GM23248 (cell line): ENCODE results near the gene COPZ2. TPM values are rescaled to one million over a fixed set of nuclear protein-coding genes. Genes with fewer than 3 reads are reported as not detected.
"Not testable (repeated sequence)": the region's sequence is repeated elsewhere in the genome, so short reads cannot be mapped to it uniquely, and the experiment has no call there.

ENCODE experiments used
- DNase-seq: peaks from one replicate; pipeline ENCODE4 v3.0.0-alpha.2; 2015
- H2AFZ ChIP-seq: fragments of 200-600 bp; sonication (generic); 2 replicates; pipeline ENCODE4 v1.6.1; 2016; ENCODE audit warnings: antibody characterized with exemption
- H3F3A ChIP-seq: fragments of 200-600 bp; sonication (generic); 2 replicates; pipeline ENCODE4 v1.6.1; 2016; ENCODE audit warnings: mild to moderate bottlenecking, antibody characterized with exemption, mixed run types; ENCODE audit not compliant: insufficient read depth
- H3K27ac ChIP-seq: fragments of 200-600 bp; sonication (generic); 2 replicates; pipeline ENCODE4 v1.5.1; 2016; ENCODE audit warnings: mild to moderate bottlenecking
- H3K27me3 ChIP-seq: fragments of 200-600 bp; sonication (generic); replicated peaks from 2 replicates; pipeline ENCODE4 v1.6.1; 2016; ENCODE audit warnings: mild to moderate bottlenecking; ENCODE audit not compliant: insufficient read depth
- H3K36me3 ChIP-seq: fragments of 200-600 bp; sonication (generic); 2 replicates; pipeline ENCODE4 v1.6.1; 2016; ENCODE audit warnings: low read depth, mild to moderate bottlenecking
- H3K4me1 ChIP-seq: fragments of 200-600 bp; sonication (generic); 2 replicates; pipeline ENCODE4 v1.6.1; 2016; ENCODE audit warnings: mild to moderate bottlenecking; ENCODE audit not compliant: insufficient read depth
- H3K4me2 ChIP-seq: fragments of 200-600 bp; sonication (generic); one replicate; pipeline ENCODE4 v1.6.1; 2016; ENCODE audit warnings: mild to moderate bottlenecking; ENCODE audit not compliant: unreplicated experiment
- H3K4me3 ChIP-seq: fragments of 200-600 bp; sonication (generic); 2 replicates; pipeline ENCODE4 v1.5.1; 2016; ENCODE audit warnings: mild to moderate bottlenecking
- H3K79me2 ChIP-seq: fragments of 200-600 bp; sonication (generic); 2 replicates; pipeline ENCODE4 v1.6.1; 2016; ENCODE audit warnings: mild to moderate bottlenecking; ENCODE audit not compliant: insufficient read depth
- H3K9ac ChIP-seq: fragments of 200-600 bp; sonication (generic); 2 replicates; pipeline ENCODE4 v1.6.1; 2016; ENCODE audit warnings: mild to moderate bottlenecking
- H3K9me2 ChIP-seq: fragments of 200-600 bp; sonication (generic); 2 replicates; pipeline ENCODE4 v1.6.1; 2016; ENCODE audit warnings: mixed run types, mild to moderate bottlenecking, moderate library complexity; ENCODE audit not compliant: insufficient read depth
- H3K9me3 ChIP-seq: fragments of 200-600 bp; sonication (generic); one replicate; pipeline ENCODE4 v1.6.1; 2017; ENCODE audit warnings: low read depth
- H4K20me1 ChIP-seq: fragments of 200-600 bp; sonication (generic); 2 replicates; pipeline ENCODE4 v1.6.0; 2016; ENCODE audit not compliant: insufficient read depth
- EZH2 ChIP-seq: fragments of 200-600 bp; sonication (generic); IDR thresholded peaks from 2 replicates; pipeline ENCODE4 v1.6.1; 2018; ENCODE audit warnings: antibody characterized with exemption, mild to moderate bottlenecking; ENCODE audit not compliant: insufficient read depth, poor library complexity, severe bottlenecking
- EZH2phosphoT487 ChIP-seq: fragments of 200-600 bp; sonication (generic); IDR thresholded peaks from 2 replicates; pipeline ENCODE4 v1.6.1; 2018; ENCODE audit warnings: antibody characterized with exemption, moderate library complexity, mild to moderate bottlenecking, low read depth; ENCODE audit not compliant: insufficient read depth
- WGBS, 2 experiments: methylation state at CpG; one replicate each; pipeline ENCODE4 v1.1.6; 2015 to 2017; ENCODE audit warnings: low lambda C conversion rate in 2 of 2, low coverage in 1 of 2; ENCODE audit errors: missing lambda C conversion rate in 2 of 2; 5-methylcytosine and 5-hydroxymethylcytosine counted together
- in situ Hi-C: fragments of 300-500 bp; cut with MboI; formaldehyde crosslinking; loops from 2 replicates; pipeline ENCODE4 v1.15.0; 2020
- polyA plus RNA-seq: library from polyadenylated mRNA; unstranded; fragments of >200 nt; fragmentation: Nextera tagmentation; extraction: Ambion mirVana; gene quantifications from 2 replicates; pipeline ENCODE4 v1.2.1, GENCODE V29; 2016
- total RNA-seq: library from RNA; depleted of rRNA; stranded (reverse); fragments of >200 nt; shearing (Covaris generic); gene quantifications from 2 replicates; pipeline ENCODE4 v1.2.3, GENCODE V29; 2014

Gene COPZ2
- total and polyA plus RNA-seq, 2 experiments from 2014 or later, result 148 to 399 TPM

- no peaks in the 10 kb centered on the region for H3K9me2 ChIP-seq
- no peak for DNase-seq
- no peak overlapping the region for H2AFZ ChIP-seq
- no peaks in the 10 kb centered on the region for H3K27me3 ChIP-seq
- in situ Hi-C loops, result no loop called here
- no peaks in the 10 kb centered on the region for H4K20me1 ChIP-seq
- no peak overlapping the region for H3K27ac ChIP-seq
- H3K4me2 ChIP-seq, result no peak overlapping the region
- no peaks in the 10 kb centered on the region for H3F3A ChIP-seq
- H3K4me1 ChIP-seq, result 0 out of 2 replicates have a peak, but pooled peaks cover 4% of the 10 kb centered on the region
- no peak overlapping the region for H3K4me3 ChIP-seq
- no peak overlapping the region for H3K9ac ChIP-seq
- no peaks in the 10 kb centered on the region for H3K36me3 ChIP-seq
- no peak for TF ChIP-seq EZH2
- no peak for TF ChIP-seq EZH2phosphoT487
- H3K79me2 ChIP-seq, result no peaks in the 10 kb centered on the region
- H3K9me3 ChIP-seq, result no peaks in the 10 kb centered on the region
- 59 to 63% methylated on average over 4 of the region's 4 CpGs for WGBS, 2 experiments
Measured at GRCh38 chr17:47992216-47992615, 45.4 kb downstream of the COPZ2 start.

GRCh38 chr17:47990962-47991731 lies 46.5 kb downstream of the COPZ2 start:
- Histone ChIP-seq H3K4me2 (no peak overlapping the region), H3K9ac (no peak overlapping the region), H3K4me3 (no peak overlapping the region), H4K20me1 (no peaks in the 10 kb centered on the region), H3K27me3 (no peaks in the 10 kb centered on the region), H2AFZ (no peak overlapping the region), H3F3A (no peaks in the 10 kb centered on the region), H3K36me3 (no peaks in the 10 kb centered on the region), H3K4me1 (0 out of 2 replicates have a peak, but pooled peaks cover 5% of the 10 kb centered on the region), H3K9me2 (no peaks in the 10 kb centered on the region), H3K79me2 (no peaks in the 10 kb centered on the region), H3K27ac (no peak overlapping the region), H3K9me3 (no peaks in the 10 kb centered on the region)
- peak; percentile 23 for DNase-seq
- TF ChIP-seq EZH2phosphoT487 (no peak), EZH2 (no peak)
- in situ Hi-C loops, result no loop called here
- WGBS, 2 experiments, result 54 to 59% methylated on average over 13 to 14 of the region's 14 CpGs

- H3K4me3 ChIP-seq, result no peak overlapping the region
- 0 out of 2 replicates have a peak, but pooled peaks cover 5% of the 10 kb centered on the region for H3K4me1 ChIP-seq
- no peaks in the 10 kb centered on the region for H4K20me1 ChIP-seq
- no peak overlapping the region for H2AFZ ChIP-seq
- no peaks in the 10 kb centered on the region for H3K9me2 ChIP-seq
- in situ Hi-C loops, result no loop called here
- H3K4me2 ChIP-seq, result no peak overlapping the region
- no peaks in the 10 kb centered on the region for H3K9me3 ChIP-seq
- H3K27me3 ChIP-seq, result no peaks in the 10 kb centered on the region
- no peaks in the 10 kb centered on the region for H3K36me3 ChIP-seq
- 93 to 96% methylated on average over 1 of the region's 1 CpG for WGBS, 2 experiments
- H3K9ac ChIP-seq, result no peak overlapping the region
- DNase-seq, result no peak
- H3F3A ChIP-seq, result no peaks in the 10 kb centered on the region
- H3K79me2 ChIP-seq, result no peaks in the 10 kb centered on the region
- no peak for TF ChIP-seq EZH2phosphoT487
- TF ChIP-seq EZH2, result no peak
- H3K27ac ChIP-seq, result no peak overlapping the region
Measured at GRCh38 chr17:47989700-47990099, 47.9 kb downstream of the COPZ2 start.

- Histone ChIP-seq H3K79me2 (no peaks in the 10 kb centered on the region), H3K4me3 (no peak overlapping the region), H3K27ac (no peak overlapping the region), H3F3A (no peaks in the 10 kb centered on the region), H3K4me1 (0 out of 2 replicates have a peak, but pooled peaks cover 5% of the 10 kb centered on the region), H3K36me3 (no peaks in the 10 kb centered on the region), H2AFZ (no peak overlapping the region), H3K9me2 (no peaks in the 10 kb centered on the region), H4K20me1 (no peaks in the 10 kb centered on the region), H3K9ac (no peak overlapping the region), H3K4me2 (no peak overlapping the region), H3K9me3 (no peaks in the 10 kb centered on the region), H3K27me3 (no peaks in the 10 kb centered on the region)
- no peak for DNase-seq
- TF ChIP-seq EZH2, result no peak
- no peak for TF ChIP-seq EZH2phosphoT487
- 69 to 73% methylated on average over 10 of the region's 10 CpGs for WGBS, 2 experiments
- in situ Hi-C loops, result no loop called here
Measured at GRCh38 chr17:47989159-47989558, 48.4 kb downstream of the COPZ2 start.

- H3K27ac ChIP-seq, H3K79me2 ChIP-seq, H3F3A ChIP-seq, H4K20me1 ChIP-seq, H3K4me1 ChIP-seq, H3K9me2 ChIP-seq, in situ Hi-C loops, DNase-seq, H3K4me3 ChIP-seq, H3K4me2 ChIP-seq, H2AFZ ChIP-seq, H3K9me3 ChIP-seq, H3K9ac ChIP-seq, H3K36me3 ChIP-seq, H3K27me3 ChIP-seq: not testable (repeated sequence)
- 91 to 100% methylated on average over 1 of the region's 1 CpG for WGBS, 2 experiments
Measured at GRCh38 chr17:47988445-47988844, 49.2 kb downstream of the COPZ2 start.
